OCI-LY1 (cell line): ENCODE data around the gene DIP2A.

Source experiments
- H2AFZ ChIP-seq: fragments of 200-600 bp; sonication (generic), shearing (Covaris generic); 2 replicates; pipeline ENCODE4 v1.6.0; 2014; ENCODE audit warnings: antibody characterized with exemption, mild to moderate bottlenecking, low read length
- H3F3A ChIP-seq: fragments of 200-600 bp; sonication (generic), shearing (Covaris generic); 2 replicates; pipeline ENCODE4 v1.6.0; 2014; ENCODE audit warnings: mild to moderate bottlenecking, antibody characterized with exemption, low read length, moderate library complexity; ENCODE audit not compliant: insufficient read depth
- H3K27ac ChIP-seq: fragments of 200-600 bp; sonication (generic); 2 replicates; pipeline ENCODE4 v1.5.1; 2014; ENCODE audit warnings: low read length, mixed run types, mild to moderate bottlenecking, low read depth; ENCODE audit not compliant: poor library complexity, severe bottlenecking
- H3K27me3 ChIP-seq: fragments of 200-600 bp; sonication (generic); 2 replicates; pipeline ENCODE4 v1.6.0; 2014; ENCODE audit warnings: antibody characterized with exemption, mild to moderate bottlenecking, low read length, moderate library complexity; ENCODE audit not compliant: insufficient read depth
- H3K36me3 ChIP-seq: fragments of 200-600 bp; sonication (generic); 2 replicates; pipeline ENCODE4 v1.6.1; 2014; ENCODE audit warnings: mild to moderate bottlenecking, antibody characterized with exemption, low read length, moderate library complexity, mixed read lengths; ENCODE audit not compliant: insufficient read depth
- H3K4me1 ChIP-seq: fragments of 200-600 bp; sonication (generic); 2 replicates; pipeline ENCODE4 v1.5.1; 2014; ENCODE audit warnings: mild to moderate bottlenecking, low read length, moderate library complexity; ENCODE audit not compliant: insufficient read depth, severe bottlenecking
- H3K4me2 ChIP-seq: fragments of 200-600 bp; sonication (generic), shearing (Covaris generic); 2 replicates; pipeline ENCODE4 v1.6.1; 2014; ENCODE audit warnings: low read length
- H3K4me3 ChIP-seq: fragments of 200-600 bp; sonication (generic); 2 replicates; pipeline ENCODE4 v1.5.1; 2014; ENCODE audit warnings: low read length, low read depth, mild to moderate bottlenecking, mixed read lengths; ENCODE audit not compliant: poor library complexity, severe bottlenecking
- H3K79me2 ChIP-seq: fragments of 200-600 bp; shearing (Covaris generic); 2 replicates; pipeline ENCODE4 v1.6.1; 2016; ENCODE audit warnings: mixed run types, low read length, mixed read lengths; ENCODE audit not compliant: insufficient read depth
- H3K9ac ChIP-seq: fragments of 200-600 bp; sonication (generic), shearing (Covaris generic); 2 replicates; pipeline ENCODE4 v1.6.1; 2014; ENCODE audit warnings: mild to moderate bottlenecking, low read length, mixed read lengths
- H3K9me2 ChIP-seq: fragments of 200-600 bp; sonication (generic), shearing (Covaris generic); 2 replicates; pipeline ENCODE4 v1.6.1; 2014; ENCODE audit warnings: low read depth, mild to moderate bottlenecking, low read length, mixed read lengths
- H3K9me3 ChIP-seq: fragments of 200-600 bp; shearing (Covaris generic); 2 replicates; pipeline ENCODE4 v1.6.1; 2014; ENCODE audit warnings: low read length, mixed read lengths
- H4K20me1 ChIP-seq: fragments of 200-600 bp; sonication (generic), shearing (Covaris generic); 2 replicates; pipeline ENCODE4 v1.6.0; 2016; ENCODE audit warnings: mild to moderate bottlenecking, low read length; ENCODE audit not compliant: insufficient read depth
- CTCF ChIP-seq: fragments of 200-600 bp; sonication (generic), shearing (Covaris generic); IDR thresholded peaks from 2 replicates; pipeline ENCODE4 v1.5.1; 2017; ENCODE audit warnings: mild to moderate bottlenecking, antibody characterized with exemption, low read length, moderate library complexity, mixed read lengths
- EZH2 ChIP-seq: fragments of 200-600 bp; sonication (generic), shearing (Covaris generic); IDR thresholded peaks from 2 replicates; pipeline ENCODE4 v1.8.0; 2017; ENCODE audit warnings: borderline replicate concordance, mixed run types, mild to moderate bottlenecking, antibody characterized with exemption, low read length, moderate library complexity, mixed read lengths

Gene DIP2A

GRCh38 chr21:46437511-46437910, 21.2 kb upstream of the DIP2A start:
- H4K20me1 ChIP-seq: no peaks in the 10 kb centered on the region
- H3K4me3 ChIP-seq: no peak overlapping the region
- H3K27me3 ChIP-seq: no peaks in the 10 kb centered on the region
- H3K79me2 ChIP-seq: no peaks in the 10 kb centered on the region
- H3K9me2 ChIP-seq: no peaks in the 10 kb centered on the region
- H3K4me1 ChIP-seq: no peaks in the 10 kb centered on the region
- H2AFZ ChIP-seq: no peak overlapping the region
- H3K4me2 ChIP-seq: no peak overlapping the region
- H3K36me3 ChIP-seq: peaks cover 83% of the 10 kb centered on the region
- H3K9ac ChIP-seq: no peak overlapping the region
- H3K9me3 ChIP-seq: no peaks in the 10 kb centered on the region
- H3F3A ChIP-seq: no peaks in the 10 kb centered on the region
- H3K27ac ChIP-seq: no peak overlapping the region
- TF ChIP-seq CTCF (no peak), EZH2 (no peak)

- H3K79me2 ChIP-seq: no peaks in the 10 kb centered on the region
- H3K27me3 ChIP-seq: no peaks in the 10 kb centered on the region
- no peak overlapping the region for H3K27ac ChIP-seq
- no peak for TF ChIP-seq EZH2
- no peak for TF ChIP-seq CTCF
- H2AFZ ChIP-seq: no peak overlapping the region
- peaks cover 86% of the 10 kb centered on the region for H3K36me3 ChIP-seq
- H3K9me2 ChIP-seq: no peaks in the 10 kb centered on the region
- H3F3A ChIP-seq: no peaks in the 10 kb centered on the region
- no peak overlapping the region for H3K9ac ChIP-seq
- H4K20me1 ChIP-seq: no peaks in the 10 kb centered on the region
- H3K4me3 ChIP-seq: no peak overlapping the region
- no peaks in the 10 kb centered on the region for H3K9me3 ChIP-seq
- H3K4me1 ChIP-seq: no peaks in the 10 kb centered on the region
- no peak overlapping the region for H3K4me2 ChIP-seq
These were observed 20.4 kb upstream of the DIP2A start for GRCh38 chr21:46438241-46438640.

DNA sequence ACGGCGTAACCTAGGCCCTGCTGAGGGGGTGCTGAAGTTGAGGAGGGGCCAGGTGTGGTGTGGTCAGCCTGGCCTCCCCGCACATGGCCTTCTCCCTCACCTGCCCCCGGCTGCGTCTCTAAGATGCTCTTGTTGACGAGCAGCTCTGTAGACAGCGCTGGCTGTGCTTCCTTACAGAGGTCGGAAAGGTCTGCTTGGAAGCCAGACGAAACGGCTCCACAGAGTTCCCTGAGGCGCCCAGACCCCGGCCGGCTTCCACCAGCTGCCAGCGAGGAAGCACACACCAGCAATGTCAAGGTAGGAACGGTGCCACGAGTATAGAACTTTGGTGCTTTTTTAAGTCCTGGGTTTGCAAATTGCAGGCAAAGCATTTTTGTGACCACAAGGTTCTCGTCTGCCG, 18.8 kb upstream of the DIP2A start:
- peaks cover 85% of the 10 kb centered on the region for H3K36me3 ChIP-seq
- H3K4me1 ChIP-seq: no peaks in the 10 kb centered on the region
- no peak overlapping the region for H3K27ac ChIP-seq
- H3F3A ChIP-seq: no peaks in the 10 kb centered on the region
- no peaks in the 10 kb centered on the region for H3K79me2 ChIP-seq
- H3K27me3 ChIP-seq: no peaks in the 10 kb centered on the region
- no peak overlapping the region for H3K4me2 ChIP-seq
- H3K9me3 ChIP-seq: no peaks in the 10 kb centered on the region
- H3K9me2 ChIP-seq: no peaks in the 10 kb centered on the region
- H2AFZ ChIP-seq: no peak overlapping the region
- no peak overlapping the region for H3K9ac ChIP-seq
- TF ChIP-seq CTCF (no peak), EZH2 (no peak)
- H4K20me1 ChIP-seq: no peaks in the 10 kb centered on the region
- H3K4me3 ChIP-seq: no peak overlapping the region
